Hindlimb muscle (tissue), 1 donor: ENCODE results near the gene ALAS1. TPM values are rescaled to one million over a fixed set of nuclear protein-coding genes. Genes with fewer than 3 reads are reported as not detected.

Experiments used
- DNase-seq: peaks from one replicate; pipeline ENCODE4 v3.0.0-alpha.2; 2013
- polyA plus RNA-seq: library from polyadenylated mRNA; unstranded; fragments of 120-200 nt; gene quantifications from one replicate; pipeline ENCODE4 v1.2.1, GENCODE V29; 2013; ENCODE audit not compliant: insufficient read length

ALAS1 gene
- polyA plus RNA-seq, 1 donor = 30.2 TPM

- no peak for DNase-seq
Observed at GRCh38 chr3:52236424-52236886, 38.5 kb downstream of the ALAS1 start.

- no peak for DNase-seq
Observed at GRCh38 chr3:52237006-52237656, 39.2 kb downstream of the ALAS1 start.

GRCh38 chr3:52237657-52238172 lies 39.8 kb downstream of the ALAS1 start:
- no peak for DNase-seq

GRCh38 chr3:52238193-52238760 lies 40.3 kb downstream of the ALAS1 start:
- DNase-seq = no peak

- DNase-seq = peak; percentile 90
Observed at GRCh38 chr3:52238761-52239701, 41.1 kb downstream of the ALAS1 start, which contains the start of gene TWF2. TSS of gene TWF2 (minus strand) at chr3:52239158. CDS start at chr3:52239016, 142 bp downstream.

- no peak for DNase-seq
Observed at GRCh38 chr3:52240059-52240885, 42.3 kb downstream of the ALAS1 start.

- no peak for DNase-seq
Observed at GRCh38 chr3:52240886-52241370, 43.0 kb downstream of the ALAS1 start.

- DNase-seq = no peak
Observed at GRCh38 chr3:52242039-52242438, 44.1 kb downstream of the ALAS1 start.

- DNase-seq = no peak
Observed at GRCh38 chr3:52243791-52244628, 46.0 kb downstream of the ALAS1 start.

- DNase-seq = peak; percentile 64
Observed at GRCh38 chr3:52245322-52246263, 47.6 kb downstream of the ALAS1 start, which contains the start of gene PPM1M. TSS of gene PPM1M (plus strand) at chr3:52245759. CDS start at chr3:52245825, 66 bp downstream.

- no peak for DNase-seq
Observed at GRCh38 chr3:52246264-52246620, 48.3 kb downstream of the ALAS1 start.

- no peak for DNase-seq
Observed at GRCh38 chr3:52246728-52247408, 48.9 kb downstream of the ALAS1 start.

GRCh38 chr3:52247409-52248164 lies 49.6 kb downstream of the ALAS1 start:
- DNase-seq = no peak

- DNase-seq = no peak
Observed at GRCh38 chr3:52248165-52248541, 50.2 kb downstream of the ALAS1 start.

GRCh38 chr3:52248816-52249547 lies 51.0 kb downstream of the ALAS1 start:
- DNase-seq = no peak

- DNase-seq = no peak
Observed at GRCh38 chr3:52249683-52250082, 51.7 kb downstream of the ALAS1 start.

GRCh38 chr3:52250122-52250521 lies 52.2 kb downstream of the ALAS1 start:
- no peak for DNase-seq
